ENCODE data around the gene CACNA1S. TPM values are rescaled to one million over a fixed set of nuclear protein-coding genes. Genes with fewer than 3 reads are reported as not detected.

The CACNA1S gene
- total RNA-seq, 1 experiment from 2014 or later: not detected

- Histone ChIP-seq H2BK20ac (ENCODE audit: low read depth, low read length, poor library complexity, severe bottlenecking) (no peak overlapping the region), H3T11ph (ENCODE audit: low read length) (no peak overlapping the region), H3K23me2 (ENCODE audit: insufficient read length, low read depth, low read length, poor library complexity, severe bottlenecking) (no peaks in the 10 kb centered on the region), H3K4ac (ENCODE audit: low read depth, low read length) (no peak overlapping the region), H4K5ac (ENCODE audit: insufficient read length, low read depth, low read length) (no peak overlapping the region), H3K79me2 (ENCODE audit: insufficient read depth, low read length) (no peaks in the 10 kb centered on the region), H4K8ac (replicated peaks; ENCODE audit: insufficient read length, low read depth, low read length) (no peak overlapping the region), H2BK15ac (ENCODE audit: low read depth, low read length) (no peak overlapping the region), H3K18ac (ENCODE audit: insufficient read length, low read depth, low read length) (no peak overlapping the region), H2BK12ac (ENCODE audit: insufficient read length, low read depth, low read length) (no peak overlapping the region), H2AFZ (ENCODE audit: low read length) (no peak overlapping the region), H3K27ac (ENCODE audit: insufficient read length, low read depth, low read length) (no peak overlapping the region), H2AK5ac (ENCODE audit: insufficient read length, low read length) (no peak overlapping the region), H3K4me2 (ENCODE audit: insufficient read depth, insufficient read length, low read length) (no peak overlapping the region), H3K9ac (ENCODE audit: extremely low read depth, insufficient read length, low read length) (no peak overlapping the region), H3K23ac (ENCODE audit: insufficient read length, low read depth, low read length) (no peak overlapping the region), H3K9me3 (ENCODE audit: control insufficient read depth, low read depth, low read length) (no peaks in the 10 kb centered on the region), H2BK120ac (ENCODE audit: low read depth, low read length, poor library complexity, severe bottlenecking) (no peak overlapping the region), H2BK5ac (ENCODE audit: insufficient read length, low read length) (no peak overlapping the region), H3K14ac (ENCODE audit: insufficient read depth, low read length) (no peak overlapping the region), H3K27me3 (ENCODE audit: insufficient read depth, low read length) (no peaks in the 10 kb centered on the region), H3K56ac (ENCODE audit: insufficient read length, low read depth, low read length) (no peak overlapping the region), H3K79me1 (ENCODE audit: insufficient read depth, low read depth, low read length, poor library complexity, severe bottlenecking) (no peaks in the 10 kb centered on the region), H3K4me1 (ENCODE audit: insufficient read depth, low read length) (no peaks in the 10 kb centered on the region), H4K91ac (ENCODE audit: insufficient read length, low read depth, low read length) (no peak overlapping the region), H4K20me1 (ENCODE audit: control insufficient read depth, insufficient read depth, insufficient read length) (no peaks in the 10 kb centered on the region)
- H3K36me3 Mint-ChIP-seq (ENCODE audit: insufficient read depth in 1 of 3, low read depth in 3 of 3): peaks cover 41 to 84% (median 82%) of the 10 kb centered on the region in 3 experiments; a peak in 6 of 7 replicates
- no CpG with 5 or more reads among the region's 5 CpGs for WGBS (ENCODE audit: extremely low coverage, insufficient read length, low lambda C conversion rate)
- H3K27ac Mint-ChIP-seq: peak overlapping the region in 1 of 3 experiments; percentile 57; a peak in 1 of 7 replicates
- H3K4me3 Mint-ChIP-seq: no peak overlapping the region
- no peak for DNase-seq
- H3K27me3 Mint-ChIP-seq (ENCODE audit: low read depth): no peaks in the 10 kb centered on the region
- no peaks in the 10 kb centered on the region for H3K4me1 Mint-ChIP-seq
- TF ChIP-seq, protein P1, sequence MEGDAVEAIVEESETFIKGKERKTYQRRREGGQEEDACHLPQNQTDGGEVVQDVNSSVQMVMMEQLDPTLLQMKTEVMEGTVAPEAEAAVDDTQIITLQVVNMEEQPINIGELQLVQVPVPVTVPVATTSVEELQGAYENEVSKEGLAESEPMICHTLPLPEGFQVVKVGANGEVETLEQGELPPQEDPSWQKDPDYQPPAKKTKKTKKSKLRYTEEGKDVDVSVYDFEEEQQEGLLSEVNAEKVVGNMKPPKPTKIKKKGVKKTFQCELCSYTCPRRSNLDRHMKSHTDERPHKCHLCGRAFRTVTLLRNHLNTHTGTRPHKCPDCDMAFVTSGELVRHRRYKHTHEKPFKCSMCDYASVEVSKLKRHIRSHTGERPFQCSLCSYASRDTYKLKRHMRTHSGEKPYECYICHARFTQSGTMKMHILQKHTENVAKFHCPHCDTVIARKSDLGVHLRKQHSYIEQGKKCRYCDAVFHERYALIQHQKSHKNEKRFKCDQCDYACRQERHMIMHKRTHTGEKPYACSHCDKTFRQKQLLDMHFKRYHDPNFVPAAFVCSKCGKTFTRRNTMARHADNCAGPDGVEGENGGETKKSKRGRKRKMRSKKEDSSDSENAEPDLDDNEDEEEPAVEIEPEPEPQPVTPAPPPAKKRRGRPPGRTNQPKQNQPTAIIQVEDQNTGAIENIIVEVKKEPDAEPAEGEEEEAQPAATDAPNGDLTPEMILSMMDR (conservative IDR thresholded peaks at IDR 0.05): no peak
- no peaks in the 10 kb centered on the region for H3K9me3 Mint-ChIP-seq
Observed at GRCh38 chr1:201139306-201139705, 27.1 kb upstream of the CACNA1S start.

All from H9 (cell line).